ENCODE results near the gene ARFGEF2.

GRCh38 chr20:48958743-48959142 is 37.2 kb downstream of the ARFGEF2 start:
- TF ChIP-seq CTCF (conservative IDR thresholded peaks at IDR 0.05; ENCODE audit: low read depth, low read length) (no peak), MXI1 (IDR thresholded peaks at IDR 0.05; ENCODE audit: borderline replicate concordance, low read depth, low read length) (no peak), POLR2A (IDR thresholded peaks at IDR 0.05; ENCODE audit: low read depth, low read length) (no peak), SMC3 (IDR thresholded peaks at IDR 0.05; ENCODE audit: low read depth, low read length) (no peak), MAZ (IDR thresholded peaks at IDR 0.05; ENCODE audit: borderline replicate concordance, low read depth, low read length) (no peak), NFE2L2 (IDR thresholded peaks at IDR 0.05; ENCODE audit: low read depth, low read length) (no peak), RFX5 (IDR thresholded peaks at IDR 0.05; ENCODE audit: low read depth, low read length) (no peak), CHD1 (IDR thresholded peaks at IDR 0.05; ENCODE audit: low read depth, low read length) (no peak), BHLHE40 (IDR thresholded peaks at IDR 0.05; ENCODE audit: low read depth, low read length) (no peak), CEBPB (IDR thresholded peaks at IDR 0.05; ENCODE audit: low read depth, low read length) (no peak), RAD21 (IDR thresholded peaks at IDR 0.05; ENCODE audit: low read length) (no peak)

All from IMR-90 (cell line).